ENCODE measurements around the gene CHD5.

The CHD5 gene

GRCh38 chr1:6134206-6134605, 45.9 kb downstream of the CHD5 start:
- DNase-seq (ENCODE audit: low spot score) (no peak), FAIRE-seq (no peak)

DNA sequence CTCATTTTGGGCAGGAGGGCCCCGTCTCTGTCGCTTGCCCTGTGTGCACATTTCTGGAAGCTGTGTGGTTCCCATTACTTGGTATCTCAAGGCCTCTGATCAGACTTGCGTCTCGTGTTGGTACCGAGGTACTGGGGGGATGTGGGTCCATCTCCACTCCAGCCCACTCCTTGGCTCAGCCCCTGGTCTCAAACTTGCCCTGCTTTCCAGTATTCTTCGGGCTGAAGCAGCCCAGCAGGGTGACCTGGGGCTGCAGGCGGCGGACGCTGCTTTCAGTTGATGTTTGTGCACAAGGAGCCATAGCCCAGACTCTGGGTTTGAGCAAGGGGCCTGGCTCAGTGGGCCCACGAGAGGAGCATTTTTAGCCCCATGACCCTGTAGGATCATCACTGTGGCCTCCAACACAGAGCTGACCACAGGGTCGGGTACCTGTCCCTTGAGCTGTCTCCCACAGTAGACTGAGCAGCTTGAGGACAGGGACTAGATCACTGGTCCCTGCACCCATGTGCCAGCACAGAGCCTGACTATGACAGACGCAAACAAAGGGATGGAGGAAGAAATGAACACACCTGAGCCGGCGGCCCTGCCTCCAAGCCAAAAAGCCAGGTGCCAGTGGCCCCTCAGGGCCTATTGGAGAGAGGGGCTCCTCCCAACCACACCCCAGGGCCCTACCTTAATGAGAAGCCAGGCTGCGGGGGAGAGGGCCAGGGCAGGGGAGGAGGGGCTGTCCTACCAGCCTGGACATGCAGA, 46.8 kb downstream of the CHD5 start:
- FAIRE-seq (no peak), DNase-seq (ENCODE audit: low spot score) (no peak)

DNA sequence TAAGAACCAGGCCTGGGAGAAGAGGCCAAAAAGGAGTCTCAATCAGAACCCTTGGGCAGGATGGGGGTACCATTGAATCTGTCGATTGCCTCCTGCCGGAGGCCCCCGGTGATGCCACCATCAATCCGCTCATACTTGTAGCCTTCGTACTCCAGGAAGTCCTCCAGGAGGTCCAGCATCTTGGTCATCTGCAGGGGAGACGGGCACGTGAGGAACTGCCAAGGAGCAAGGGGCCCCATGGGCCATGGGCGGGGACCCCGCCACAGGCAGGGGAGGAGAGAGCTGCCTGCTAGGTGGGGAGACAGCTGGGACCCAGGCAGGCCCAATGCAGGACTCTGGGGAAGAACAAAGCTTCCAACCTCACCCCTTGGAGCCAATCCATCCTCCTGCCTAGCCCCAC, 48.6 kb downstream of the CHD5 start:
- no peak for FAIRE-seq
- DNase-seq (ENCODE audit: low spot score): no peak

DNA sequence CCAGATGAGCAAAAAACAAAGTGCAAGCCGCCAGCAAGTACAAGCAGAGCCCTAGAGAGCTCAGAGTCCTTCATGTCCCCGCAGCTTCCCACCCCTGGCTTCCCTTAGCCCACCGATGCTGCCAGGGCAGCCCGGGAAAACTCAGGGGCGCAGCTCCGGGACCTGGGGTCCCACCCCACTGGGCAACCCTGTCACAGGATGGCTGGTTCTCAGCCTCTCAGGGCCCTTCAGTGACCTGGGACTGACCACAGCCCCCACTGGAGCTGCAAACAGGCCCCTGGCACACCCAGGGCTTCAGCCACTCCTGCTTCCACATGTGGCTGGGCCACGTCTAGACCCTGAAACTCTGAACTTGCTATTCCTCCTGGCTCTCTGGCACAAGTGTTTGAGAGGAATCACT, 49.5 kb downstream of the CHD5 start:
- DNase-seq (ENCODE audit: low spot score): no peak
- no peak for FAIRE-seq

DNA sequence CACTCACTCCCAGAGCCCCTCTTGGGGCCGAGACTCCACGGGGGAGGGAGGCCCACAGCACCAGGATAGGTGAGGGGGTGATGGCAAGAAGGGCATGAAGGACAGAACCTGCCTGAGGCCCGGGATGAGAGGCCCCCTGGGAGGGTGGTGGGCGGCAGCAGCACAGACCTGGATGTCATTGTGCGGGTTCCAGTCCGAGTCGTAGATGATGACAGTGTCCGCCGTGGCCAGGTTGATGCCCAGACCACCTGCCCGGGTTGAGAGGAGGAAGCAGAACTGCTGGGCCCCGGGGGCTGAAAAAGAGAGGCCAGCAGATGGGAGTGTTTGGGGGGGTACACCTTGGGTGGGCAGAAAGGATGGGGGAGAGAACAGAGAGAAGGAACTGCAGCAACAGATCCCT, 50.1 kb downstream of the CHD5 start:
- FAIRE-seq (no peak), DNase-seq (ENCODE audit: low spot score) (no peak)

GRCh38 chr1:6129313-6129712, 50.8 kb downstream of the CHD5 start:
- DNase-seq (ENCODE audit: low spot score): no peak
- no peak for FAIRE-seq

GRCh38 chr1:6128276-6129081, 51.6 kb downstream of the CHD5 start:
- no peak for DNase-seq (ENCODE audit: low spot score)
- FAIRE-seq: no peak

DNA sequence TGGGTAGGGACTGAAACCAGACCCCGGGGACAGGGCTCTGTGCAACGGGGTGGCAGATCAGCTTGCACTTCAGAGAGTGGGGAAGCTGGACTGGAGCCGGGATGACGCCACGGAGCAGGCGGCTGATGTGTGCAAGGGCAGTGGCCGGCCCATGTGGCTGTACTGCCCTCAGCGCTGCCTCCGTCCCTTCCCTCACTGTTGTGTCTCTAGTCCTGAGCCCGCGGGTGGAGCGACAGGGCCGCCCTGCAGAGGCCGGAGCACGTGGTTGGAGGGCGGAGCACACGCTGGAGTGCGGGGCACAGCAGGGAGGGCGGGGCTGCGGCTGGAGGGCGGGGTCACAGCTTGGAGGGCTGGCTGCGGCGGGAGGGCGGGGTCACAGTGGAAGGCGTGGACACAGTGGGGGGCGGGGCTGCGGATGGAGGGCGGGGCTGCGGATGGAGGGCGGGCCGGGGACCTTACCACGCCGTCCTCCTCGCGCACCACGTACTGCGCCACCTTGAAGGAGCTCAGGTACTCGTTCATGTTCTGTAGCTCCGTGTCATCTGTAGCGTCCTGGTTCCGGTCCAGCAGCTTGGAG, 52.4 kb downstream of the CHD5 start:
- FAIRE-seq (no peak), DNase-seq (ENCODE audit: low spot score) (no peak)

GRCh38 chr1:6126521-6127067, 53.5 kb downstream of the CHD5 start:
- DNase-seq (ENCODE audit: low spot score) (no peak), FAIRE-seq (no peak)

GRCh38 chr1:6126028-6126427, 54.1 kb downstream of the CHD5 start:
- no peak for FAIRE-seq
- DNase-seq (ENCODE audit: low spot score): no peak

DNA sequence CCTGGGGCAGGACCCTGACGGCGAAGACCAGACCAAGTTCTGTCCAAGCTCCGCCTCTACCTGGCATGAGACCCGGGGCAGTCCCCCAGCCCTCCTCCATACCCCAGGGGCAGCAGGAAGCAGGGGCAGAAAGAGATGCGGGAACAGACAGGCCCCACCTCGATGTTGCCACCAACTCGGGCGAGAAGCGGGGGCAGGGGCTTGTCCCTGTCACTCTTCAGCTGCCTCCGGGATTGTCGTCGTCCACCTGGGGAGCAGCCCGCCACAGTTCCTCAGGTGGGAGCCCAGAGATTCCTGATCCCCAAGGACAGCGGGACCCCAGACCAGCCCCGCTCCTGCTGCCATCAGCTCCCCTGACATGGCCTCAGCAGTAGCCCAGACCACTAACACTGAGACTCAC, 54.8 kb downstream of the CHD5 start:
- FAIRE-seq: no peak
- DNase-seq (ENCODE audit: low spot score): no peak

DNA sequence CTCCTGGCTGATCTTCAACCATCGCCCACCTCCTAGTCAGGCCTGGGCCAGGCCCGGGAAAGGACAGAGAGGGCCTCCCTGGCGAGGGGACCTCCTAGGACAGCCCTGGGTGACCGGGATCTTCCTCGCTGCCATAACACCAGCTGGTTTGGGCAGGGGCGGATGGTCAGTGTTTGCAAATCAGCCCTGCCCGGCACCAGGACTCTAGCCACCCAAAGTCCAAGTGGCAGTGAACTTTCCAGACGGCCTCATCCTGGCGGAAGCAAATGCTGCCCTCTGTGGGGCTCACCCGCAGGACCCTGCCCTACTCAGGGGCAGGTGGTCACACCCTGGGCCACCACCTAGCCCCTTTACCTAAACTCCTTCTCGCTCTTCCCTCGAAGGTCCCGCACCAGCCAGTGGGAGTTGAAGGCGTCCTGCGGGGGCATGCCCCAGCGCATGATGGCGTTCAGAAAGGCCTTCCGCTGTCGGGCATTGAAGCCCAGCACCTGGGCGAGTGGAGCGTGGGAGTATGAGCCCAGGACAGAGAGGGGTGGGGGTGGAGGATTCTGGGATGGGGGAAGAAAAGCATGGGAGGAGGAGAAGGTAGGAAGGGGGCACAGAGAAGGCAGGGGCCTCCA, 55.3 kb downstream of the CHD5 start:
- FAIRE-seq: no peak
- no peak for DNase-seq (ENCODE audit: low spot score)

DNA sequence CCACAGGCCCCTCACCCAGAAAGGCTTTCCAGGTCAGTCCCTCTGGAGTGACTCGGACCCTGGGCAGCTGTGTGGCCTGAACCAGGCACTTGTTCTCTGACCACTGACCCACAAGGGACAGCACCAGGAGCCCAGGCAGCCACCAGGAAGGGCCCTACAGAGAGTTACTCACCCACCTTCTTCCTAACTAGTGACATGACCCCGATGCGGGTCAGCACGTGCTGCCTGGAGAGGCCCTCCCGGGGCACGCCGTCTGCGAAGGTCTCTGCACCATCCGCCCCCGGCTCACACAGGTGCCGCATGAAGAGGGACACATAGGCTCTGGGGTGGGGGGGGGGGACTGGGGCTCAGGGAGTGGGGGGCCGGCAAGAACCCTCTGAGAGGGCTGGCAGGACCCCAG, 55.8 kb downstream of the CHD5 start:
- DNase-seq (ENCODE audit: low spot score) (no peak), FAIRE-seq (no peak)

- FAIRE-seq (no peak), DNase-seq (ENCODE audit: low spot score) (no peak)
Observed at GRCh38 chr1:6123816-6124215, 56.3 kb downstream of the CHD5 start.

- DNase-seq (ENCODE audit: low spot score): no peak
- no peak for FAIRE-seq
Observed at GRCh38 chr1:6123083-6123482, 57.0 kb downstream of the CHD5 start.

GRCh38 chr1:6121651-6122370, 58.3 kb downstream of the CHD5 start:
- FAIRE-seq (no peak), DNase-seq (ENCODE audit: low spot score) (no peak)

DNA sequence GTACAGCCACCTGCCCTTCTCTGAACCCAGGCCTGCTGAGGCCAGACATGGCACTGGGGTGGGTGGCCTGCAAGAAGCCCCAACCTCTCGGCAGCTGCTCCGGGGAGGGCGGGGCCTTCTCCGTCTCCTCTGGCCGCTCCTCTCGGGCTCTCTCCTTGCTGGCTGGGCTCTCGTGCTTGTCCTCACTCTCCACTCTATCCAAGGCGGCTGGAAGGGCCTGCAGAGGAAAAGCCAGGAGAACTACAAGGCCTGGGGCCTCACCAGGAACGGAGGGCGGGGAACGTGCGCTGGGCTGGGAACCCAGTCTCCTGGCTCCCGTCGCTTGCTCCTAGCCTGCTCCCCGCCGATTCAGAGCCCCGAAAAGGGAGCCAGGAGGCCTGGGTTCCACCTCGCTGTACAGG, 59.1 kb downstream of the CHD5 start:
- DNase-seq (ENCODE audit: low spot score) (no peak), FAIRE-seq (no peak)

- no peak for FAIRE-seq
Observed at GRCh38 chr1:6118415-6118814, 61.7 kb downstream of the CHD5 start.

DNA sequence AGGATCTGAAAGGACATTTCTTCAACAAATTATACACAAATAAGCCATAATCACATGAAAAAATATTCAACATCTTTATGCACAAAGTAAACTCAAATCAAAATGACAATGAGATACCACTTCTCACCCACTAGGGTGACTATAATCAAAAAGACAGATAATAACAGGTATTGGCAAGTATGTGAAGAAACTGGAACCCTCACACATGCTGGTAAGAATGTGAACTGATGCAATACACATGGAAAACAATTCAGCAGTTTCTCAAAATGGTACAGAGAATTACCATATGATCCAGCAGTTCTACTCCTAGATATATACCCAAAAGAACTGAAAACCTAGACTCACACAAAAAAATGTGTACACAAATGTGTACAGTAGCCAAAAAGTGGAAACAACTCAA, 62.5 kb downstream of the CHD5 start:
- DNase-seq (ENCODE audit: low spot score): no peak
- no peak for FAIRE-seq

More at GRCh38 chr1:6118415-6118814, 61.7 kb downstream of the CHD5 start:
- DNase-seq (ENCODE audit: low spot score): no peak

DNA sequence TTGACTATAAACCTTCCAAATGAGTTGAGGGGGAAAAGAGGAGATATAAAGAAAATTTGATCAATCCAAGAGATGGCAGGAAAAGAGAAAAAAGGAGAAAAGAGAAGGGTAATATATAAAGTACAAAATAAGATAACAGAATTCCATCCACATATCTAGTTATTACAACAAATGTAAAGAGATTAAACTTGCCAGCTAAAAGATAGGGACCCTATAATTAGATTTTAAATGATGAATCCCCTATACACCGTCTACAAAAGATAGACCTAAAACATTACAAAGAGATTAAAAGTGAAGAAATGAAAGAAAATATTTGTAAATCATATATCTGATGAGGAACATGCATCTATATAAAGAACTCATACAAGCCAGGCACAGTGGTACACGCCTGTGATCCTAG, 63.1 kb downstream of the CHD5 start:
- DNase-seq (ENCODE audit: low spot score): no peak
- no peak for FAIRE-seq

GRCh38 chr1:6116137-6116536, 64.0 kb downstream of the CHD5 start:
- FAIRE-seq (no peak), DNase-seq (ENCODE audit: low spot score) (no peak)

Measured in RCC 7860 (cell line).